ENCODE results near the gene EXOC4.

The EXOC4 gene

DNA sequence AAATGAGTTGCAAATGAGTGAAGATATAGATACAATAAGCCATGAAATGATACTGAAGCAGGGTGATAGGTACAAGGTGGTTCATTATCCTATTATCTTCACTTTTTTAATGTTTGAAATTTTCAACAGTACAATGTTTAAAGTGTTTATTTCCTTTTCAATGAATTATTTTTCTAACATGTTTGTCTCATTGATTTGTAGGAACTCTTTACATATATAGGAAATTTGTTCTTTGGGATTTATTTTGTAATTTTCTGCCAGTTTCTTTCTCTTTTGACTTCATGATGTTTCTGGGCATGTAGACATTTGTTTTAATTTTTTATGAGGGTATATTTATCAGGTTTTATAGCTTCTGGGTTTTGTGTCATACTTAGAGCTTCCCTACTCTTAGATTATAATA is 108.9 kb downstream of the EXOC4 start:
- DNase-seq (ENCODE audit: extremely low read depth, low read depth), result no peak
- TF ChIP-seq, protein P1, sequence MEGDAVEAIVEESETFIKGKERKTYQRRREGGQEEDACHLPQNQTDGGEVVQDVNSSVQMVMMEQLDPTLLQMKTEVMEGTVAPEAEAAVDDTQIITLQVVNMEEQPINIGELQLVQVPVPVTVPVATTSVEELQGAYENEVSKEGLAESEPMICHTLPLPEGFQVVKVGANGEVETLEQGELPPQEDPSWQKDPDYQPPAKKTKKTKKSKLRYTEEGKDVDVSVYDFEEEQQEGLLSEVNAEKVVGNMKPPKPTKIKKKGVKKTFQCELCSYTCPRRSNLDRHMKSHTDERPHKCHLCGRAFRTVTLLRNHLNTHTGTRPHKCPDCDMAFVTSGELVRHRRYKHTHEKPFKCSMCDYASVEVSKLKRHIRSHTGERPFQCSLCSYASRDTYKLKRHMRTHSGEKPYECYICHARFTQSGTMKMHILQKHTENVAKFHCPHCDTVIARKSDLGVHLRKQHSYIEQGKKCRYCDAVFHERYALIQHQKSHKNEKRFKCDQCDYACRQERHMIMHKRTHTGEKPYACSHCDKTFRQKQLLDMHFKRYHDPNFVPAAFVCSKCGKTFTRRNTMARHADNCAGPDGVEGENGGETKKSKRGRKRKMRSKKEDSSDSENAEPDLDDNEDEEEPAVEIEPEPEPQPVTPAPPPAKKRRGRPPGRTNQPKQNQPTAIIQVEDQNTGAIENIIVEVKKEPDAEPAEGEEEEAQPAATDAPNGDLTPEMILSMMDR (IDR thresholded peaks at IDR 0.05; ENCODE audit: low read depth, low read length), result no peak

DNA sequence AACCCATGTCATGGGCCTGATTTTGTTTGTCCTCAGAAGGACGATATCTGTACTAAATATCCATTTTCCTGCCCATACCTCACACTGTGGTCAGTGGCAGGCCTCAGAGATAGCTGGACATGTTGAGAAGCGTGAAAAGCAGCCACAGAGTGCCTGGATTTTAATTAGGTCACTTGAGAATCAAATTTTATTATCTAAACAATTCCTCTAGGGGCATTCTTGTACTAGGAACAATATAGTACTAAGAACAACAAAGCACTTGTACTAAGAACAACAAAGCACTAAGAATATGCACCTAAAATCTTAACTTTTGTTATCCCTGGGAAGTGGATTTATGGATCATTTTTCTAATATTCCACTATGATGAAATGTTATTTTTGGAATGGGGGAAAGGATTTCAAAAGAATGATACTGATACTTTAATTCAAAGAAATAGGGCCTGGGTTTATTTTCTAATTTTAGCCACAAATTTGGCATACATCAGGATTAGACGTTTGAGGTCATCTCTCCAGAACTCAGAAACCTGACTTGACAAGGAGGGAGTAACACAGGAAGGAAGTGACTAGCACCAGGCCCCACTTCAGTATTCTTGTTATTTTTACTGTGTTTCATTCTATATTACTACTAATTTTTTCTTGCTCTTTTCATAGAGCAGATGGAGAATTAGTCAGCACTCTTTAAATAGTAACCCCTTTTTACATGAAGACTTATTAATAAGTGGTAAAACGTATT is 112.2 kb downstream of the EXOC4 start:
- DNase-seq (ENCODE audit: extremely low read depth, low read depth), result no peak

DNA sequence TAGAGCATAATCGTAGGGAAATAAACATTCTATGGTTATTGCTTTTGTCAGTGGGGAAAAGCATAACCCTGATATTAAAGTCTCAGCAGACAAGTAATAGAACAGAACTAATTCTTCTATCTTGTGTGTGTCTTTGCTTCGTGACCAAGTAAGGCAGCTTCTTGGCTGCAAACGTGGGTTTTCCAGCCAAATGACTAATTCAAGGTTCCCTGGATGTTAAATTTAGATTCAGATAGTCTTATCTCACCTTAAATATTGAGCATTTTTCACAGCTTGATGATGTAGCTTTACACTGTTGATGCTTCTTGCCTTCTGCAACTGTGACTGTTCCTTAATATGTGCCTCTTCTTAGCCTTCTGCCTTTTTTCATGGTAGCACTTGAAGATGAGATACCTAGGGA is 113.0 kb downstream of the EXOC4 start:
- TF ChIP-seq, protein P1 (IDR thresholded peaks at IDR 0.05; ENCODE audit: low read depth, low read length), result no peak
- no peak for DNase-seq (ENCODE audit: extremely low read depth, low read depth)

More for the DNA sequence above, 112.2 kb downstream of the EXOC4 start:
- TF ChIP-seq, protein P1 (IDR thresholded peaks at IDR 0.05; ENCODE audit: low read depth, low read length), result no peak

DNA sequence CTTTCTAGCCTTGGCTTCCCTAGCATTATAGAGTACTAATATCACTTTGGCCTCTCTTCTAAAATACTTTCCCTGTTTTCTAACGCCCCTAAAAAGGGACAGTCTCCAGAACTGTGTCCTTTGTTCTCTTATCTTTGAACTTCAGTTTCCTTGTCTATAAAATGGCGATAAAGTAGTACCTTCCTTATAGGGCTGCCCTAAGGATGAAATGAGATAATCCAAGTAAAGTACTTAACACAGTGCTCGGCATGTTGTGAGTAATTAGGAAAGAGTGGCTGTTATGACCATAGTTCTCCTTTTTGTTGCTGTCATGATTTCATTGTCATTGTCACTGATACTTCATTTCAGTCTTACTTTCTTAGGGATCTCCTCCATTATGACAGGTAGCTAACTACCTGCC is 114.7 kb downstream of the EXOC4 start:
- TF ChIP-seq, protein P1 (IDR thresholded peaks at IDR 0.05; ENCODE audit: low read depth, low read length), result no peak
- DNase-seq (ENCODE audit: extremely low read depth, low read depth), result no peak

DNA sequence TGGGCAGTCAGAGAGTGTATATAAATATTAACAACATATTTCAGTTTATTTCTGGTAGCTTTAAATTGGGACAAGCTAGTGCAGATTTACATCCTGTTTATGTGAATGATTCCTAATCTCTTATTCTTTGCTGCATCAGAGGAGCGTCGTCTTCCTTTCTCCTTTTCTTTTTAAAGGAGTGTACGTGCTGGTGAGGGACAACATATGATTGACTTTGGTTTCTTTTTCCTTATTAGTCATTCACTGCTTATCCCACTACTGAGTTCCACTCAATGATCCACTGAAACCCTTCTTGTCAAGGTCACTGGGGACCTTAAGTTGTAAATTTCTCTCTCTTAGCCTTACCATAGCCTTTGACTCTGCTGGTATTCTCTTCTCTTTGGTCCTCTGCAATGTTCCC is 116.3 kb downstream of the EXOC4 start:
- TF ChIP-seq, protein P1 (IDR thresholded peaks at IDR 0.05; ENCODE audit: low read depth, low read length), result no peak
- no peak for DNase-seq (ENCODE audit: extremely low read depth, low read depth)

DNA sequence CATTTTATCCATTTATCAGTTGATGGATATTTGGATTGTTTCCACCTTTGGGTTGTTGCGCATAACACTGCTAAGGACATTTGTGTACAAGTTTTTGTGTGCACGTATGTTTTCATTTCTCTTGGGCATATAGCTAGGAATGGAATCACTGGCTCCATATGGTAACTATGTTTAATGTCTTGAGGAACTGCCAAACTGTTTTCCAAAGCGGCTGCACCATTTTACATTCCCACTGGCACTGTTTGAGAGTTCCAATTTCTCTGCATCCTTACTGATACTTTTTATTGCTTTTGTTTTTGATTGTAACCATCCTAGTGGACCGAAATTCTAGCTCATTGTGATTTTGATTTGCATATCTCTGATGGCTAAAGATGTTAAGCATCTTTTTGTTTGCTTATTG is 118.7 kb downstream of the EXOC4 start:
- TF ChIP-seq, protein P1 (IDR thresholded peaks at IDR 0.05; ENCODE audit: low read depth, low read length), result no peak
- no peak for DNase-seq (ENCODE audit: extremely low read depth, low read depth)

DNA sequence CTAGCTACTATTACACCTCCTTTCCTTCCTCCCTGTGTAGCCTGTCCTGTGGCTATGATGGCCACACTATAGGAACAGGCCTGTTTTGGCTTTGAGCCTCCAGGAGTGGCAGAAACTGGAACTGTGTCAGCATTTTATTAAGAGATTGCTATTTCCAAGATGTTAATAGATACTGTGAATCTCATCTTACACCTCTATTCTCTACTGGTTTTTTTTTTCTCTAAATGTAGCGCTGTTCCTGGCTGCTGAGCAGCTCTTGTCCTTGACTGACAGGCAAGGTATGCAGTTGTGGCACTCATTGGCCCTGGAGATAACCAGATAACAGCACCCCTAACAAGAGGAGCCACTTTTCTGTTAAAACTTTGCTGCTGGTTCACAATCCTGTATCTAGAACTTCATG is 119.5 kb downstream of the EXOC4 start:
- TF ChIP-seq, protein P1 (IDR thresholded peaks at IDR 0.05; ENCODE audit: low read depth, low read length), result no peak

More for the DNA sequence above, 119.5 kb downstream of the EXOC4 start:
- no peak for DNase-seq (ENCODE audit: extremely low read depth, low read depth)

Measured in AG09319 (cell line).